Measurements from ENCODE around the gene RBMS1.

- TF ChIP-seq, protein P1, sequence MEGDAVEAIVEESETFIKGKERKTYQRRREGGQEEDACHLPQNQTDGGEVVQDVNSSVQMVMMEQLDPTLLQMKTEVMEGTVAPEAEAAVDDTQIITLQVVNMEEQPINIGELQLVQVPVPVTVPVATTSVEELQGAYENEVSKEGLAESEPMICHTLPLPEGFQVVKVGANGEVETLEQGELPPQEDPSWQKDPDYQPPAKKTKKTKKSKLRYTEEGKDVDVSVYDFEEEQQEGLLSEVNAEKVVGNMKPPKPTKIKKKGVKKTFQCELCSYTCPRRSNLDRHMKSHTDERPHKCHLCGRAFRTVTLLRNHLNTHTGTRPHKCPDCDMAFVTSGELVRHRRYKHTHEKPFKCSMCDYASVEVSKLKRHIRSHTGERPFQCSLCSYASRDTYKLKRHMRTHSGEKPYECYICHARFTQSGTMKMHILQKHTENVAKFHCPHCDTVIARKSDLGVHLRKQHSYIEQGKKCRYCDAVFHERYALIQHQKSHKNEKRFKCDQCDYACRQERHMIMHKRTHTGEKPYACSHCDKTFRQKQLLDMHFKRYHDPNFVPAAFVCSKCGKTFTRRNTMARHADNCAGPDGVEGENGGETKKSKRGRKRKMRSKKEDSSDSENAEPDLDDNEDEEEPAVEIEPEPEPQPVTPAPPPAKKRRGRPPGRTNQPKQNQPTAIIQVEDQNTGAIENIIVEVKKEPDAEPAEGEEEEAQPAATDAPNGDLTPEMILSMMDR (IDR thresholded peaks at IDR 0.05): no peak
- no peak for TF ChIP-seq POLR2A (IDR thresholded peaks at IDR 0.05)
Measured at GRCh38 chr2:160355080-160355479, 138.5 kb downstream of the RBMS1 start.

Data from esophagus squamous epithelium (tissue), 4 donors.